ENCODE results near the gene RARA. TPM values are rescaled to one million over a fixed set of nuclear protein-coding genes. Genes with fewer than 3 reads are reported as not detected.

The RARA gene
- total RNA-seq, 1 experiment from 2014 or later, result 35.1 TPM

DNA sequence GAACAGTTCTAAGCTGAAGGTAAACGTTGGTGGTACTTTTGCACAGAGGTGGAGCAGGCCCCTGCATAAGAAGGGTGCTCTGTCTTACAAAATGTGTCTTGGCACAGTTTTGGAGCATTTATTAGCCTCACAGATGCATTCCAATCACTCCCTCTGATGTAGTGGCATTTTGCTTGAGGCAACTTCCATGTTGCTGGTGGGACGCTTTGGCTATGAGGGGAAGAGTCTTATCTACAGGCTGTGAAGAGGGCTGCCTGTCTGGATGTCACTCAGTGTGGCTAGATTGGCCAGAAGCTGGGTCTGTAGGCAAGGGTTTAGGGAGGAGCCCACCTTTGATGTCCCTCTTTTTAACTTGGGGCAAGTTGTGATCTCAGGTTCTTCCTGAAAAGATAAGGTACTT lies 2.6 kb upstream of the RARA start:
- RAD21 ChIA-PET (ENCODE audit: low non-redundant PET in 1 of 2, low total read pairs in 2 of 2, uncharacterized antibody in 2 of 2, unreplicated experiment in 2 of 2), result no interaction called here
- DNase-seq (ENCODE audit: low read depth, low spot score), result no peak
- H3K79me2 ChIP-seq (ENCODE audit: insufficient read depth, low read length), result peaks cover 19% of the 10 kb centered on the region
- H3K36me3 ChIP-seq (ENCODE audit: control insufficient read depth in 1 of 2, insufficient read depth in 2 of 2, low read length in 2 of 2), result peaks cover 13 to 27% of the 10 kb centered on the region in 2 experiments
- intact Hi-C loops (cut with micrococcal nuclease), result no loop called here
- TF ChIP-seq ZNF274 (IDR thresholded peaks at IDR 0.05; ENCODE audit: low read depth, low read length) (no peak), CBX3 (IDR thresholded peaks at IDR 0.05; ENCODE audit: low read depth) (no peak), EGR1 (IDR thresholded peaks at IDR 0.05; ENCODE audit: low read depth) (no peak), ZFX (IDR thresholded peaks at IDR 0.05) (no peak), POLR2AphosphoS5 (IDR thresholded peaks at IDR 0.05; ENCODE audit: low read depth, low read length) (no peak), RAD21 (IDR thresholded peaks at IDR 0.05; ENCODE audit: low read depth) (no peak), POLR2A (IDR thresholded peaks at IDR 0.05; ENCODE audit: borderline replicate concordance, extremely low read depth, insufficient read depth, insufficient read length) (no peak), CEBPB (IDR thresholded peaks at IDR 0.05; ENCODE audit: low read depth) (no peak), ELF1 (IDR thresholded peaks at IDR 0.05; ENCODE audit: borderline replicate concordance, low read depth) (no peak), SIN3A (IDR thresholded peaks at IDR 0.05; ENCODE audit: low read depth) (no peak), SP1 (IDR thresholded peaks at IDR 0.05; ENCODE audit: low read depth) (no peak), FOSL1 (IDR thresholded peaks at IDR 0.05; ENCODE audit: low read depth) (no peak), YY1 (IDR thresholded peaks at IDR 0.05; ENCODE audit: extremely low read depth, insufficient replicate concordance, low read depth, low read length) (no peak)
- TF ChIP-seq, protein P1, sequence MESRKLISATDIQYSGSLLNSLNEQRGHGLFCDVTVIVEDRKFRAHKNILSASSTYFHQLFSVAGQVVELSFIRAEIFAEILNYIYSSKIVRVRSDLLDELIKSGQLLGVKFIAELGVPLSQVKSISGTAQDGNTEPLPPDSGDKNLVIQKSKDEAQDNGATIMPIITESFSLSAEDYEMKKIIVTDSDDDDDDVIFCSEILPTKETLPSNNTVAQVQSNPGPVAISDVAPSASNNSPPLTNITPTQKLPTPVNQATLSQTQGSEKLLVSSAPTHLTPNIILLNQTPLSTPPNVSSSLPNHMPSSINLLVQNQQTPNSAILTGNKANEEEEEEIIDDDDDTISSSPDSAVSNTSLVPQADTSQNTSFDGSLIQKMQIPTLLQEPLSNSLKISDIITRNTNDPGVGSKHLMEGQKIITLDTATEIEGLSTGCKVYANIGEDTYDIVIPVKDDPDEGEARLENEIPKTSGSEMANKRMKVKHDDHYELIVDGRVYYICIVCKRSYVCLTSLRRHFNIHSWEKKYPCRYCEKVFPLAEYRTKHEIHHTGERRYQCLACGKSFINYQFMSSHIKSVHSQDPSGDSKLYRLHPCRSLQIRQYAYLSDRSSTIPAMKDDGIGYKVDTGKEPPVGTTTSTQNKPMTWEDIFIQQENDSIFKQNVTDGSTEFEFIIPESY (IDR thresholded peaks at IDR 0.05; ENCODE audit: extremely low read depth, insufficient replicate concordance, low read length), result no peak
- TF ChIP-seq, protein P2, sequence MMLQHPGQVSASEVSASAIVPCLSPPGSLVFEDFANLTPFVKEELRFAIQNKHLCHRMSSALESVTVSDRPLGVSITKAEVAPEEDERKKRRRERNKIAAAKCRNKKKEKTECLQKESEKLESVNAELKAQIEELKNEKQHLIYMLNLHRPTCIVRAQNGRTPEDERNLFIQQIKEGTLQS (IDR thresholded peaks at IDR 0.05), result no peak
- TF ChIP-seq, protein P3, sequence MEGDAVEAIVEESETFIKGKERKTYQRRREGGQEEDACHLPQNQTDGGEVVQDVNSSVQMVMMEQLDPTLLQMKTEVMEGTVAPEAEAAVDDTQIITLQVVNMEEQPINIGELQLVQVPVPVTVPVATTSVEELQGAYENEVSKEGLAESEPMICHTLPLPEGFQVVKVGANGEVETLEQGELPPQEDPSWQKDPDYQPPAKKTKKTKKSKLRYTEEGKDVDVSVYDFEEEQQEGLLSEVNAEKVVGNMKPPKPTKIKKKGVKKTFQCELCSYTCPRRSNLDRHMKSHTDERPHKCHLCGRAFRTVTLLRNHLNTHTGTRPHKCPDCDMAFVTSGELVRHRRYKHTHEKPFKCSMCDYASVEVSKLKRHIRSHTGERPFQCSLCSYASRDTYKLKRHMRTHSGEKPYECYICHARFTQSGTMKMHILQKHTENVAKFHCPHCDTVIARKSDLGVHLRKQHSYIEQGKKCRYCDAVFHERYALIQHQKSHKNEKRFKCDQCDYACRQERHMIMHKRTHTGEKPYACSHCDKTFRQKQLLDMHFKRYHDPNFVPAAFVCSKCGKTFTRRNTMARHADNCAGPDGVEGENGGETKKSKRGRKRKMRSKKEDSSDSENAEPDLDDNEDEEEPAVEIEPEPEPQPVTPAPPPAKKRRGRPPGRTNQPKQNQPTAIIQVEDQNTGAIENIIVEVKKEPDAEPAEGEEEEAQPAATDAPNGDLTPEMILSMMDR (IDR thresholded peaks at IDR 0.05 in 2 of 3, conservative IDR thresholded peaks at IDR 0.05 in 1 of 3; ENCODE audit: borderline replicate concordance in 1 of 3, insufficient read depth in 1 of 3, low read depth in 2 of 3, low read length in 2 of 3), result no peak
- TF ChIP-seq, protein P4, sequence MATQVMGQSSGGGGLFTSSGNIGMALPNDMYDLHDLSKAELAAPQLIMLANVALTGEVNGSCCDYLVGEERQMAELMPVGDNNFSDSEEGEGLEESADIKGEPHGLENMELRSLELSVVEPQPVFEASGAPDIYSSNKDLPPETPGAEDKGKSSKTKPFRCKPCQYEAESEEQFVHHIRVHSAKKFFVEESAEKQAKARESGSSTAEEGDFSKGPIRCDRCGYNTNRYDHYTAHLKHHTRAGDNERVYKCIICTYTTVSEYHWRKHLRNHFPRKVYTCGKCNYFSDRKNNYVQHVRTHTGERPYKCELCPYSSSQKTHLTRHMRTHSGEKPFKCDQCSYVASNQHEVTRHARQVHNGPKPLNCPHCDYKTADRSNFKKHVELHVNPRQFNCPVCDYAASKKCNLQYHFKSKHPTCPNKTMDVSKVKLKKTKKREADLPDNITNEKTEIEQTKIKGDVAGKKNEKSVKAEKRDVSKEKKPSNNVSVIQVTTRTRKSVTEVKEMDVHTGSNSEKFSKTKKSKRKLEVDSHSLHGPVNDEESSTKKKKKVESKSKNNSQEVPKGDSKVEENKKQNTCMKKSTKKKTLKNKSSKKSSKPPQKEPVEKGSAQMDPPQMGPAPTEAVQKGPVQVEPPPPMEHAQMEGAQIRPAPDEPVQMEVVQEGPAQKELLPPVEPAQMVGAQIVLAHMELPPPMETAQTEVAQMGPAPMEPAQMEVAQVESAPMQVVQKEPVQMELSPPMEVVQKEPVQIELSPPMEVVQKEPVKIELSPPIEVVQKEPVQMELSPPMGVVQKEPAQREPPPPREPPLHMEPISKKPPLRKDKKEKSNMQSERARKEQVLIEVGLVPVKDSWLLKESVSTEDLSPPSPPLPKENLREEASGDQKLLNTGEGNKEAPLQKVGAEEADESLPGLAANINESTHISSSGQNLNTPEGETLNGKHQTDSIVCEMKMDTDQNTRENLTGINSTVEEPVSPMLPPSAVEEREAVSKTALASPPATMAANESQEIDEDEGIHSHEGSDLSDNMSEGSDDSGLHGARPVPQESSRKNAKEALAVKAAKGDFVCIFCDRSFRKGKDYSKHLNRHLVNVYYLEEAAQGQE (IDR thresholded peaks at IDR 0.05; ENCODE audit: low read depth), result no peak
- H3K9me2 ChIP-seq (ENCODE audit: insufficient read depth), result no peaks in the 10 kb centered on the region
- H2AFZ ChIP-seq (ENCODE audit: low read depth, low read length, poor library complexity, severe bottlenecking), result no peak overlapping the region
- peaks cover 11% of the 10 kb centered on the region; the same call in 1 of the 2 replicates for H4K20me1 ChIP-seq (ENCODE audit: insufficient read depth)
- H3K9ac ChIP-seq (ENCODE audit: low read length), result no peak overlapping the region
- no peaks in the 10 kb centered on the region for H3K27me3 ChIP-seq (ENCODE audit: insufficient read depth, low read length)
- peaks cover 40 to 53% of the 10 kb centered on the region in 2 experiments for H3K4me1 ChIP-seq (ENCODE audit: control insufficient read depth in 1 of 2, insufficient read depth in 2 of 2, low read length in 2 of 2)
- no peaks in the 10 kb centered on the region for H3K9me3 ChIP-seq (ENCODE audit: control insufficient read depth in 1 of 2, insufficient read depth in 1 of 2, low read depth in 1 of 2, low read length in 2 of 2)
- no TSS peak for BruUV-seq (replicated peaks)
- no peak overlapping the region for H3K4me2 ChIP-seq (ENCODE audit: low read length)
- no peak for ATAC-seq
- no peak overlapping the region for H3K27ac ChIP-seq (ENCODE audit: low read depth, low read length)
- POLR2A ChIA-PET, result no interaction called here
- H3K4me3 ChIP-seq (replicated peaks in 1 of 2; ENCODE audit: low read depth in 1 of 2, low read length in 2 of 2), result no peak overlapping the region
- CTCF ChIA-PET, result interaction anchor here (3.0 to 10.5 kb wide), 2 partner anchors 11 to 47 kb away, joined by 19 to 107 read pairs; no protein-coding TSS in a partner anchor

Data from HCT116 (cell line).